HEK293 (cell line): ENCODE results near the gene SP9.
A peak's percentile ranks its signal among the peaks of the same experiment; 100 is the strongest.

Experiments used
- CTCF ChIA-PET: fragments of 350-600 bp; formaldehyde crosslinking; extraction: SDS; loops from one replicate; lab custom pipeline; 2021; ENCODE audit warnings: antibody characterized with exemption; lab: Yijun Ruan, JAX
- POLR2A ChIA-PET: fragments of 300-600 bp; formaldehyde crosslinking; extraction: SDS; loops from one replicate; lab custom pipeline; 2020; ENCODE audit warnings: antibody characterized with exemption, inconsistent platforms; lab: Yijun Ruan, JAX
- H3K27ac ChIP-seq: fragments of 200-500 bp; sonication (Bioruptor generic); 2 replicates; pipeline ENCODE4 v1.5.1; 2014; ENCODE audit warnings: low read depth, low read length, control low read depth, inconsistent platforms; ENCODE audit errors: extremely low read depth
- H3K36me3 ChIP-seq, 2 experiments: fragments of 200-500 bp in 1 of 2; sonication (Bioruptor generic) in 1 of 2; 1 replicate in 1 of 2; 2 replicates in 1 of 2; pipeline ENCODE4 v1.5.1; 2014 to 2017; ENCODE audit warnings: inconsistent platforms in 2 of 2, low read length in 2 of 2; ENCODE audit not compliant: control insufficient read depth in 2 of 2, insufficient read depth in 1 of 2
- H3K4me1 ChIP-seq: fragments of 200-500 bp; sonication (Bioruptor generic); 2 replicates; pipeline ENCODE4 v1.5.1; 2014; ENCODE audit warnings: mild to moderate bottlenecking, low read length, inconsistent platforms; ENCODE audit not compliant: control insufficient read depth, insufficient read depth
- H3K4me3 ChIP-seq: 2 replicates; pipeline ENCODE4 v1.5.1; 2011; ENCODE audit warnings: low read depth, mild to moderate bottlenecking, control low read depth, low read length, moderate library complexity
- H3K9me3 ChIP-seq: fragments of 200-500 bp; sonication (Bioruptor generic); 2 replicates; pipeline ENCODE4 v1.5.1; 2014; ENCODE audit warnings: low read depth, low read length, inconsistent platforms; ENCODE audit not compliant: control insufficient read depth, insufficient read depth
- ATF2 ChIP-seq: fragments of 450-650 bp; formaldehyde crosslinking; IDR thresholded peaks from 2 replicates; pipeline ENCODE4 v1.5.1; 2016; ENCODE audit warnings: missing biosample characterization, missing genetic modification characterization, low read depth
- SETDB1 ChIP-seq: IDR thresholded peaks from one replicate; pipeline ENCODE4 v1.6.1; 2017; ENCODE audit warnings: mild to moderate bottlenecking, low read length, moderate library complexity, mixed read lengths; ENCODE audit not compliant: insufficient read length
- YY1 ChIP-seq: fragments of 450-650 bp; formaldehyde crosslinking; IDR thresholded peaks from 2 replicates; pipeline ENCODE4 v1.5.1; 2018; ENCODE audit warnings: missing biosample characterization, missing genetic modification characterization
- ZNF248 ChIP-seq: fragments of 450-650 bp; formaldehyde crosslinking; IDR thresholded peaks from 2 replicates; pipeline ENCODE4 v1.5.1; 2017; ENCODE audit warnings: missing biosample characterization, missing genetic modification characterization
- ZNF274 ChIP-seq, 2 experiments: fragments of 200-500 bp in 1 of 2; fragments of 450-650 bp in 1 of 2; sonication (Bioruptor generic) in 1 of 2; formaldehyde crosslinking in 1 of 2; IDR thresholded peaks; 2 replicates each; pipeline versions ENCODE4 v1.5.1 to v1.6.1; 2014 to 2016; ENCODE audit warnings: borderline replicate concordance in 1 of 2, inconsistent platforms in 1 of 2, low read length in 1 of 2, missing biosample characterization in 1 of 2, missing genetic modification characterization in 1 of 2
- ZNF366 ChIP-seq: fragments of 450-650 bp; formaldehyde crosslinking; conservative IDR thresholded peaks from 2 replicates; pipeline ENCODE4 v1.5.1; 2016; ENCODE audit warnings: missing biosample characterization, missing genetic modification characterization
- ZNF518A ChIP-seq: fragments of 450-650 bp; formaldehyde crosslinking; conservative IDR thresholded peaks from 2 replicates; pipeline ENCODE4 v1.5.1; 2016; ENCODE audit warnings: low read depth, missing biosample characterization, missing genetic modification characterization
- ZNF530 ChIP-seq: fragments of 450-650 bp; formaldehyde crosslinking; IDR thresholded peaks from 2 replicates; pipeline ENCODE4 v1.5.1; 2016; ENCODE audit warnings: low read depth, missing biosample characterization, missing genetic modification characterization
- TF ChIP-seq, protein P1 (sequence below): fragments of 450-650 bp; formaldehyde crosslinking; IDR thresholded peaks from 2 replicates; pipeline ENCODE4 v1.5.1; 2016; ENCODE audit warnings: missing biosample characterization, missing genetic modification characterization
- TF ChIP-seq, protein P2 (sequence below): fragments of 450-650 bp; formaldehyde crosslinking; IDR thresholded peaks from 2 replicates; pipeline ENCODE4 v1.5.1; 2016; ENCODE audit warnings: missing biosample characterization, missing genetic modification characterization

The SP9 gene

DNA sequence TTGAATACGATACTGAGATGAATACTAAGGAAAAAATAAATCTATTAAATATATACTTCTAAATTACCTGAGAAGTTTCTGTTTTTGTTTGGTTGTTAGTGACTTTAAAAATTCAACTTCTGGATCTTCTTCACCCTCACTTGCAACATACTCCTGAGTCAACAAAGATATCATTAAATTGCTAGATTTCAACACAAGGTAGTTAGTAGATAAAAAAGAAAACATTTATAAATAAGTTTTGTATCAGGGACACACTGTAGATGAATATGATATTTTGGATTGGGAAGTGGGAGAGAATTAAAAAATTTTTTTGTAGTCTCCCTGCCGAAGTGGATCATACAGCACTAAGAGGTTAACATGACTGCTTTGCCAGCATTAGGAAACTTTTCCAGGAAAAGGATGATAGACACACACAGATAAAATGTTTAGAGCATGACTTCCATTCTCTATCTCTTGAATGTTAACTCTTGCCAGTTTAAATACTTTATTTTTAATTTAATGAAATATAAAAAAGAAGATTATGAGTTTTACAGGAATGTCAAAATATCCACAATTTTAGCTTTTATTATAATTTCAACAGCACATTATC, 15.9 kb downstream of the SP9 start (continued):
- TF ChIP-seq ZNF518A (tag by site-specific recombination), result no peak

DNA sequence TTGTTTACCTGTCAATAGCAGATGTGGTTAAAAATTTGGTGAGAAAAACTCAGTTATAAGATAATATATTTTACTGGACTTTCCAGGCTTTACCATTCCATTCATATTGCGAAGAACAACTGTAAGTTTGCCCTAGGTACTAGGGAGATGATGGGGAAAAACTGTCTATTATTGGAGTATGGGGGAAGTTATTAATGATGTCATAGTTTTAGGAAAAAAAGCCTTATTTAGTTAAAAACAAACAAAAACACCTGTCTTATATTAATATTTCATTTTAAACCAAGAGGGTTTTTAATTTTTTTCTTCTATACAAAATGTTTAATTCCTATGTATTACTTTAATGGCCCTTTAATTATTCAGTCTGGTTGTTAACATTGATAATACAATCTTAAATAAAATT, 18.2 kb downstream of the SP9 start:
- Histone ChIP-seq H3K9me3 (no peaks in the 10 kb centered on the region), H3K36me3 (peaks cover 9 to 14% of the 10 kb centered on the region in 2 experiments), H3K4me1 (no peaks in the 10 kb centered on the region), H3K4me3 (no peak overlapping the region), H3K27ac (no peak overlapping the region)
- TF ChIP-seq YY1 (tag by site-specific recombination), result no peak
- TF ChIP-seq, protein P1, sequence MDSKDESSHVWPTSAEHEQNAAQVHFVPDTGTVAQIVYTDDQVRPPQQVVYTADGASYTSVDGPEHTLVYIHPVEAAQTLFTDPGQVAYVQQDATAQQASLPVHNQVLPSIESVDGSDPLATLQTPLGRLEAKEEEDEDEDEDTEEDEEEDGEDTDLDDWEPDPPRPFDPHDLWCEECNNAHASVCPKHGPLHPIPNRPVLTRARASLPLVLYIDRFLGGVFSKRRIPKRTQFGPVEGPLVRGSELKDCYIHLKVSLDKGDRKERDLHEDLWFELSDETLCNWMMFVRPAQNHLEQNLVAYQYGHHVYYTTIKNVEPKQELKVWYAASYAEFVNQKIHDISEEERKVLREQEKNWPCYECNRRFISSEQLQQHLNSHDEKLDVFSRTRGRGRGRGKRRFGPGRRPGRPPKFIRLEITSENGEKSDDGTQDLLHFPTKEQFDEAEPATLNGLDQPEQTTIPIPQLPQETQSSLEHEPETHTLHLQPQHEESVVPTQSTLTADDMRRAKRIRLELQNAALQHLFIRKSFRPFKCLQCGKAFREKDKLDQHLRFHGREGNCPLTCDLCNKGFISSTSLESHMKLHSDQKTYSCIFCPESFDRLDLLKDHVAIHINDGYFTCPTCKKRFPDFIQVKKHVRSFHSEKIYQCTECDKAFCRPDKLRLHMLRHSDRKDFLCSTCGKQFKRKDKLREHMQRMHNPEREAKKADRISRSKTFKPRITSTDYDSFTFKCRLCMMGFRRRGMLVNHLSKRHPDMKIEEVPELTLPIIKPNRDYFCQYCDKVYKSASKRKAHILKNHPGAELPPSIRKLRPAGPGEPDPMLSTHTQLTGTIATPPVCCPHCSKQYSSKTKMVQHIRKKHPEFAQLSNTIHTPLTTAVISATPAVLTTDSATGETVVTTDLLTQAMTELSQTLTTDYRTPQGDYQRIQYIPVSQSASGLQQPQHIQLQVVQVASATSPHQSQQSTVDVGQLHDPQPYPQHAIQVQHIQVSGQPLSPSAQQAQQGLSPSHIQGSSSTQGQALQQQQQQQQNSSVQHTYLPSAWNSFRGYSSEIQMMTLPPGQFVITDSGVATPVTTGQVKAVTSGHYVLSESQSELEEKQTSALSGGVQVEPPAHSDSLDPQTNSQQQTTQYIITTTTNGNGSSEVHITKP (tag by site-specific recombination), result no peak
- peak; percentile 56; the same call in 1 of the 2 replicates for TF ChIP-seq ATF2 (tag by site-specific recombination)
- TF ChIP-seq, protein P2, sequence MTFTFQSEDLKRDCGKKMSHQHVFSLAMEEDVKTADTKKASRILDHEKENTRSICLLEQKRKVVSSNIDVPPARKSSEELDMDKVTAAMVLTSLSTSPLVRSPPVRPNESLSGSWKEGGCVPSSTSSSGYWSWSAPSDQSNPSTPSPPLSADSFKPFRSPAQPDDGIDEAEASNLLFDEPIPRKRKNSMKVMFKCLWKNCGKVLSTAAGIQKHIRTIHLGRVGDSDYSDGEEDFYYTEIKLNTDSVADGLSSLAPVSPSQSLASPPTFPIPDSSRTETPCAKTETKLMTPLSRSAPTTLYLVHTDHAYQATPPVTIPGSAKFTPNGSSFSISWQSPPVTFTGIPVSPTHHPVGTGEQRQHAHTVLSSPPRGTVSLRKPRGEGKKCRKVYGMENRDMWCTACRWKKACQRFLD (tag by site-specific recombination), result no peak
- TF ChIP-seq ZNF248 (tag by site-specific recombination), result no peak
- TF ChIP-seq ZNF530 (tag by site-specific recombination), result no peak
- TF ChIP-seq SETDB1, result no peak
- no peak for TF ChIP-seq ZNF274 (IDR thresholded peaks at IDR 0.05; ENCODE audit: low read length)
- TF ChIP-seq ZNF274 (tag by site-specific recombination; IDR thresholded peaks at IDR 0.05; ENCODE audit: borderline replicate concordance), result no peak
- CTCF ChIA-PET, result interaction anchor here (0.8 kb wide), 1 partner anchor 540 kb away, joined by 3 read pairs; no protein-coding TSS in a partner anchor
- POLR2A ChIA-PET, result no interaction called here

DNA sequence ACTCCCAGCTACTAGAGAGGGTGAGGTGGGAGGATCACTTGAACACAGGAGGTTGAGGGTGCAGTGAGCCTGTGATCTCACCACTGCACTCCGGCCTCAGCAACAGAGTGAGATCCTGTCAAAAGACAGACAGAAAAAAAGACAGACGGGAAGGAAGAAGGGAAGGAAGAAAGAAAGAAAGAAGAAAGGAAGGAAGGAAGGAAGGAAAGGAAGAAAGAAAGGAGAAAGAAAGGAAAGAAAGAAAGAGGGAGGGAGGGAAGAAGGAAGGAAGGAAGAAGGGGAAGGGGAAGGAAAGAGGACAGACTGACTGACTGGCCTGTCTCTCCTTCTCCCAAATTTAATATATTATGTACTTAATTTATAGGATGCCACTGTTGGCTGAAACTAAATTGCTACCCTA, 21.6 kb downstream of the SP9 start:
- no peaks in the 10 kb centered on the region for H3K4me1 ChIP-seq
- CTCF ChIA-PET, result no interaction called here
- H3K36me3 ChIP-seq, result peaks cover 0 to 3% of the 10 kb centered on the region in 2 experiments; a peak in 2 of 3 replicates
- TF ChIP-seq ZNF366 (tag by site-specific recombination) (peak; percentile 91), ZNF518A (tag by site-specific recombination) (no peak)
- TF ChIP-seq, all 188 proteins: peak for 1
- POLR2A ChIA-PET, result no interaction called here
- Histone ChIP-seq H3K4me3 (no peak overlapping the region), H3K27ac (no peak overlapping the region), H3K9me3 (no peaks in the 10 kb centered on the region)
